Calu3 (cell line): ENCODE data around the gene TSC2. TPM values are rescaled to one million over a fixed set of nuclear protein-coding genes. Genes with fewer than 3 reads are reported as not detected.

Source experiments
- BruUV-seq: library from RNA; stranded (reverse); fragments of 400-500 nt; replicated peaks from 2 replicates; lab custom pipeline; 2021; lab: Mats Ljungman, UMichigan
- CTCF ChIA-PET: fragments of 300-600 bp; sonication (Branson Sonifier 250); formaldehyde crosslinking; loops from one replicate; lab custom pipeline; 2022; ENCODE audit warnings: antibody characterized with exemption; lab: Charles Lee
- DNase-seq: peaks from one replicate; pipeline ENCODE4 v3.0.0; 2022
- H3K27ac Mint-ChIP-seq: one replicate; pipeline ENCODE4 v1.8.0; 2022; ENCODE audit warnings: mixed read lengths; ENCODE audit not compliant: unreplicated experiment
- H3K27me3 Mint-ChIP-seq: one replicate; pipeline ENCODE4 v1.8.0; 2022; ENCODE audit warnings: mixed read lengths; ENCODE audit not compliant: unreplicated experiment
- H3K36me3 Mint-ChIP-seq: one replicate; pipeline ENCODE4 v1.8.0; 2022; ENCODE audit warnings: mild to moderate bottlenecking, moderate library complexity, mixed read lengths; ENCODE audit not compliant: insufficient read depth, unreplicated experiment
- H3K4me1 Mint-ChIP-seq: one replicate; pipeline ENCODE4 v1.8.0; 2022; ENCODE audit warnings: mild to moderate bottlenecking, low read depth, mixed read lengths; ENCODE audit not compliant: unreplicated experiment
- H3K4me3 Mint-ChIP-seq: one replicate; pipeline ENCODE4 v1.8.0; 2022; ENCODE audit warnings: mild to moderate bottlenecking, low read depth, moderate library complexity, mixed read lengths; ENCODE audit not compliant: unreplicated experiment
- H3K9me3 Mint-ChIP-seq: one replicate; pipeline ENCODE4 v1.8.0; 2022; ENCODE audit warnings: low read depth, mixed read lengths; ENCODE audit not compliant: unreplicated experiment
- intact Hi-C: fragments of 100-400 bp; cut with micrococcal nuclease; formaldehyde crosslinking; loops from one replicate; pipeline ENCODE4 v1.10.0; 2022; ENCODE audit not compliant: unreplicated experiment
- total RNA-seq: library from RNA; stranded (reverse); gene quantifications from 2 replicates; pipeline ENCODE4 v1.2.3, GENCODE V29; 2022
- TF ChIP-seq, protein P1 (sequence below): fragments of 200-600 bp; IDR thresholded peaks from one replicate; pipeline ENCODE4 v1.8.0; 2022; ENCODE audit warnings: antibody characterized with exemption; ENCODE audit not compliant: unreplicated experiment

TSC2 gene
- total RNA-seq, 1 experiment from 2014 or later, result 170 TPM

DNA sequence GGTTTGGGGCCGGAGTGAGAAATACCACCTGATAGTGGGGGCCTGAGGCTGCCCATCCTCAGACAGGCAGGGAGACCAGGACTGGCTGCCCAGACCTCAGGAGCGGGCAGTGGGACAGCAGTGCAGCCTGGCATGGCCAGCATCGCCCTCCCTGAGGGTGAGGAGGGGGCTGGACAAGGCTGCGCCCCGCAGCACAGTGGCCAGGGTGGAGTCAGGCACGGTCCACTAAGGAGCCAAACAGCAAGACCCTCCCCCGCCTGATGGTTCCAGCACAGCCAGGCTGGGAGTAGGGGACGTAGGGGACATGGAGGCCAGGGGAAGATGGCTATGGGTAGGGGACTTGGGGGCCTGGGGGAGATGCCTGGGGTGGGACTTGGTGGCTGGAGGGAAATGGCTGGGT is 41.5 kb upstream of the TSC2 start:
- TF ChIP-seq, protein P1, sequence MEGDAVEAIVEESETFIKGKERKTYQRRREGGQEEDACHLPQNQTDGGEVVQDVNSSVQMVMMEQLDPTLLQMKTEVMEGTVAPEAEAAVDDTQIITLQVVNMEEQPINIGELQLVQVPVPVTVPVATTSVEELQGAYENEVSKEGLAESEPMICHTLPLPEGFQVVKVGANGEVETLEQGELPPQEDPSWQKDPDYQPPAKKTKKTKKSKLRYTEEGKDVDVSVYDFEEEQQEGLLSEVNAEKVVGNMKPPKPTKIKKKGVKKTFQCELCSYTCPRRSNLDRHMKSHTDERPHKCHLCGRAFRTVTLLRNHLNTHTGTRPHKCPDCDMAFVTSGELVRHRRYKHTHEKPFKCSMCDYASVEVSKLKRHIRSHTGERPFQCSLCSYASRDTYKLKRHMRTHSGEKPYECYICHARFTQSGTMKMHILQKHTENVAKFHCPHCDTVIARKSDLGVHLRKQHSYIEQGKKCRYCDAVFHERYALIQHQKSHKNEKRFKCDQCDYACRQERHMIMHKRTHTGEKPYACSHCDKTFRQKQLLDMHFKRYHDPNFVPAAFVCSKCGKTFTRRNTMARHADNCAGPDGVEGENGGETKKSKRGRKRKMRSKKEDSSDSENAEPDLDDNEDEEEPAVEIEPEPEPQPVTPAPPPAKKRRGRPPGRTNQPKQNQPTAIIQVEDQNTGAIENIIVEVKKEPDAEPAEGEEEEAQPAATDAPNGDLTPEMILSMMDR, result no peak
- Mint-ChIP-seq H3K9me3 (no peaks in the 10 kb centered on the region), H3K36me3 (peaks cover 48% of the 10 kb centered on the region), H3K27me3 (no peaks in the 10 kb centered on the region), H3K4me3 (peak overlapping the region; percentile 89), H3K27ac (peak overlapping the region; percentile 10), H3K4me1 (peaks cover 38% of the 10 kb centered on the region)
- no peak for DNase-seq
- CTCF ChIA-PET, result no interaction called here
- intact Hi-C loops, result no loop called here
- no TSS peak for BruUV-seq

DNA sequence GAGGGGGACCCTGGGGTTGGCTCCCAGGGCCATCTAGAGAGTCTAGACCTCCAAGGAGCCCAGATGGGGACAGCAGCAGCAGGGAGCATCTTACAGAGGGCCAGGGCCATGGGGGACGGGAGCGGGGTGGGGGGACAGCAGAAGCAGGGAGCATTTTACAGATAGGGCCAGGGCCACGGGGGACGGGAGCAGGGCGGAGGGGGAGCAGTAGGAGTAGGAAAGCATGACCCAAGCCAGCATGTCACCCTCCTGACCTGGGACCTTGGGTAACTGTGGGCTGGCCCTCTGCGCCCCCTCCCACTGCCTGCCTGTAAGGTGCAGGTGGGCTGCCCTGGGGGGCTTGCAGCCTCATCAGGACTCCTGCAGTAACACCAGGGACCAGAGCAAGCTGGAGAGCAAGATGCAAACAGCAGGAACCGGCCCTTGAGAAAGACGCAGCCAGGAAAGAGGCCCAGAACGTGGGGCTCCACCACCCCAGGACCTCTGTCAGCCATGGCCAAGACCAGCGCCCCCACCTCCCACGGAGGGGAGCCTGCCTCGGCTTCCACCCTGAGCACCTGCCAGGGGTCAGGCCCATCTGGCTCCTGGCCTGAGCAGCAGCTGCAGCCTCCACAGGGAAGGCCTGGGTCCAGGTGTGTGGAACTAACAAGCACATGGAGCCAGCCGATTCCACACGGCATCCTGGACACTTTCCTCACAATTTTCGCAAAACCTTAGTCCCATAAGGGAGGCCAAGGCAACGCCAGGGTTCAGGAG is 40.5 kb upstream of the TSC2 start:
- peak overlapping the region; percentile 89 for H3K4me3 Mint-ChIP-seq
- intact Hi-C loops, result no loop called here
- no peak for DNase-seq
- H3K36me3 Mint-ChIP-seq, result peaks cover 45% of the 10 kb centered on the region
- H3K9me3 Mint-ChIP-seq, result no peaks in the 10 kb centered on the region
- no TSS peak for BruUV-seq
- H3K4me1 Mint-ChIP-seq, result peaks cover 38% of the 10 kb centered on the region
- TF ChIP-seq, protein P1, result no peak
- H3K27me3 Mint-ChIP-seq, result no peaks in the 10 kb centered on the region
- CTCF ChIA-PET, result interaction anchor here (1.1 to 1.6 kb wide), 3 partner anchors 26 to 133 kb away, joined by 3 to 6 read pairs (median 3); partner anchors contain the start of gene RPS2
- H3K27ac Mint-ChIP-seq, result peak overlapping the region; percentile 40

DNA sequence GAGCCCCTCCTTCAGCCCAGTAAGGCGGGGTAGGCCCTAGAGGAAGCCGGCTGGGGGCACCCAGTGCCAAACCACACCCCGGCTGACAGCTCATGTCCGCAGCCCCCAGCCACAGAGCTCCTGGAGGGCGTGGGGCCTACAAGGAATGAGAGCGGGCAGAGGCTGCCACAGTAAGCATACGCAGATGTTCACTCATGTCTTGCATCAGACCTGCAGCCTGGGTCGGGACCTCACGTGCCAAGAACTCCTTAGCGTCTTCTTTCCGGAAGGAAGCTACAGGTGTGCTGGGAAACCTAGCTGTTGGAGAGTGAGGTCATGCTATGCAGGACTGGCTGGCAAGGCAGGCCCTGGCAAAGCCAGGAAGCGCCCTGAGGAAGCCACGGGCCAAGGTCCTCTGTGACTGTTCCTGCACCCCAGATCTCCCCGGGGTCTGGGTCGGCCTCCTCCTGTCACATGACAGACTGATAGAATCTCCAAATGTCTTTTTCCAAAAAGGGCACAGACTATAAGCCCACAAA is 39.7 kb upstream of the TSC2 start:
- H3K27ac Mint-ChIP-seq, result peak overlapping the region; percentile 40
- DNase-seq, result peak; percentile 66
- no peaks in the 10 kb centered on the region for H3K9me3 Mint-ChIP-seq
- TF ChIP-seq, protein P1, result no peak
- CTCF ChIA-PET, result interaction anchor here (0.7 to 1.6 kb wide), 6 partner anchors 13 to 140 kb away, joined by 3 to 6 read pairs (median 4); partner anchors contain the start of genes RAB26 and RPS2
- H3K27me3 Mint-ChIP-seq, result no peaks in the 10 kb centered on the region
- peak overlapping the region; percentile 89 for H3K4me3 Mint-ChIP-seq
- intact Hi-C loops, result no loop called here
- peaks cover 44% of the 10 kb centered on the region for H3K36me3 Mint-ChIP-seq
- peaks cover 38% of the 10 kb centered on the region for H3K4me1 Mint-ChIP-seq
- TSS peak; percentile 78 for BruUV-seq

DNA sequence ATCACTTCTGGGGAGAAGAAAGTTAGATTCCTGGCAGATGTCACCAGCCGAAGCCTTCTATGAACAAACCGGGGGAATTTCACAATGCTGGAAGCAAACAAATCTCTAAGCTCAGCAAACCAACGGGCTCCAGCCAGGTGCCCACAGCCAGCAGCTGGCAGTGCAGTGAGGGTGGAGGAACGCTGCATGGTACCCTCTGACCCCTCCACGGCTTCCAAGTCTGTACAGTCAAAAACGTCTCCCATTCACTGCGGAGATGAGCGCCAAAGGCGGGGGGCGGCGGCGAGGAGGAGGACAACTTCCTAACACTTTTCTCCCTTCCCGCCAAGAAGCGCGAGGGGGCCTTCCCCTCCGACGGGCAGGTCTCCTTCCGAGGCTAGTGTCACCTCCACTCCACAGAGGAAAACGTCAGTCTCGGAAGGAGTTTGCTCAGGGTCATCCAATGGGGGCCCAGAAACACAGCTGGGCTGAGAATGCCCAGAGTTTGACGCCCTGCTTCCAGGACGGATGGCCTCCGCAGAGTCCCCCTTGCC is 39.1 kb upstream of the TSC2 start:
- H3K27me3 Mint-ChIP-seq, result no peaks in the 10 kb centered on the region
- DNase-seq, result no peak
- peaks cover 38% of the 10 kb centered on the region for H3K4me1 Mint-ChIP-seq
- TF ChIP-seq, protein P1, result no peak
- intact Hi-C loops, result no loop called here
- BruUV-seq, result no TSS peak
- CTCF ChIA-PET, result interaction anchor here (0.7 to 1.6 kb wide), 6 partner anchors 12 to 139 kb away, joined by 3 to 6 read pairs (median 4); partner anchors contain the start of genes RAB26 and RPS2
- peak overlapping the region; percentile 89 for H3K4me3 Mint-ChIP-seq
- H3K27ac Mint-ChIP-seq, result peak overlapping the region; percentile 40
- peaks cover 44% of the 10 kb centered on the region for H3K36me3 Mint-ChIP-seq
- H3K9me3 Mint-ChIP-seq, result no peaks in the 10 kb centered on the region
